SU-DHL-6 (cell line): ENCODE data around the gene RPS27L.

Experiments used
- H2AFZ ChIP-seq: fragments of 200-600 bp; sonication (generic); 2 replicates; pipeline ENCODE4 v1.6.1; 2014; ENCODE audit warnings: low read depth, mild to moderate bottlenecking, moderate library complexity, mixed read lengths, antibody characterized with exemption, low read length; ENCODE audit not compliant: severe bottlenecking
- H3F3A ChIP-seq: fragments of 200-600 bp; shearing (Covaris generic); 2 replicates; pipeline ENCODE4 v1.6.0; 2016; ENCODE audit warnings: antibody characterized with exemption, mild to moderate bottlenecking; ENCODE audit not compliant: insufficient read depth
- H3K27ac ChIP-seq: fragments of 200-600 bp; sonication (generic); 2 replicates; pipeline ENCODE4 v1.5.1; 2016; ENCODE audit warnings: low read depth, mild to moderate bottlenecking, low read length, moderate library complexity, mixed read lengths
- H3K27me3 ChIP-seq: fragments of 200-600 bp; sonication (generic), shearing (Covaris generic); 2 replicates; pipeline ENCODE4 v1.6.0; 2014; ENCODE audit warnings: mild to moderate bottlenecking, low read length
- H3K36me3 ChIP-seq: fragments of 200-600 bp; sonication (generic); 2 replicates; pipeline ENCODE4 v1.6.1; 2014; ENCODE audit warnings: mild to moderate bottlenecking, low read length, mixed read lengths
- H3K4me2 ChIP-seq: fragments of 300-600, 200-600 bp; shearing (Covaris generic), sonication (generic); 2 replicates; pipeline ENCODE4 v1.6.0; 2014; ENCODE audit warnings: low read length, low read depth, mild to moderate bottlenecking; ENCODE audit not compliant: poor library complexity, severe bottlenecking
- H3K4me3 ChIP-seq: fragments of 200-600 bp; sonication (generic); 2 replicates; pipeline ENCODE4 v1.5.1; 2014; ENCODE audit warnings: antibody characterized with exemption, low read length, mild to moderate bottlenecking, mixed read lengths; ENCODE audit not compliant: insufficient read depth, poor library complexity, severe bottlenecking
- H3K79me2 ChIP-seq: fragments of 200-600 bp; sonication (generic); 2 replicates; pipeline ENCODE4 v1.6.1; 2014; ENCODE audit warnings: mild to moderate bottlenecking, low read length, moderate library complexity; ENCODE audit not compliant: insufficient read depth
- H3K9ac ChIP-seq: fragments of 200-600 bp; sonication (generic); 2 replicates; pipeline ENCODE4 v1.7.0; 2014; ENCODE audit warnings: mild to moderate bottlenecking, low read length
- H3K9me2 ChIP-seq: fragments of 200-600 bp; sonication (generic); replicated peaks from 2 replicates; pipeline ENCODE4 v1.6.1; 2014; ENCODE audit warnings: low read length; ENCODE audit not compliant: insufficient read depth
- H3K9me3 ChIP-seq: fragments of 200-600 bp; sonication (generic); 2 replicates; pipeline ENCODE4 v1.6.1; 2014; ENCODE audit warnings: low read length, mixed read lengths; ENCODE audit not compliant: insufficient read depth
- H4K20me1 ChIP-seq: fragments of 200-600 bp; sonication (generic); 2 replicates; pipeline ENCODE4 v1.6.1; 2014; ENCODE audit warnings: low read depth, mild to moderate bottlenecking, antibody characterized with exemption, low read length, moderate library complexity, mixed read lengths
- EZH2phosphoT487 ChIP-seq: fragments of 200-600 bp; sonication (generic), shearing (Covaris generic); conservative IDR thresholded peaks from 2 replicates; pipeline ENCODE4 v1.6.1; 2018; ENCODE audit warnings: mild to moderate bottlenecking, antibody characterized with exemption, low read length, moderate library complexity, mixed read lengths
- TF ChIP-seq, protein P1 (sequence below): fragments of 200-600 bp; sonication (generic); IDR thresholded peaks from one replicate; pipeline ENCODE4 v1.5.1; 2017; ENCODE audit warnings: antibody characterized with exemption, mild to moderate bottlenecking, low read length, moderate library complexity; ENCODE audit not compliant: insufficient read depth, poor library complexity, severe bottlenecking

The RPS27L gene

GRCh38 chr15:63163217-63163616 lies 5.9 kb upstream of the RPS27L start:
- no peak overlapping the region for H3K27ac ChIP-seq
- H3F3A ChIP-seq = no peaks in the 10 kb centered on the region; the same call in 1 of the 2 replicates
- no peaks in the 10 kb centered on the region for H3K27me3 ChIP-seq
- no peaks in the 10 kb centered on the region for H3K36me3 ChIP-seq
- H3K9me3 ChIP-seq = no peaks in the 10 kb centered on the region
- no peak overlapping the region for H3K4me3 ChIP-seq
- H3K9ac ChIP-seq = no peak overlapping the region
- H2AFZ ChIP-seq = no peak overlapping the region
- H3K79me2 ChIP-seq = no peaks in the 10 kb centered on the region
- H3K4me2 ChIP-seq = no peak overlapping the region
- TF ChIP-seq, protein P1, sequence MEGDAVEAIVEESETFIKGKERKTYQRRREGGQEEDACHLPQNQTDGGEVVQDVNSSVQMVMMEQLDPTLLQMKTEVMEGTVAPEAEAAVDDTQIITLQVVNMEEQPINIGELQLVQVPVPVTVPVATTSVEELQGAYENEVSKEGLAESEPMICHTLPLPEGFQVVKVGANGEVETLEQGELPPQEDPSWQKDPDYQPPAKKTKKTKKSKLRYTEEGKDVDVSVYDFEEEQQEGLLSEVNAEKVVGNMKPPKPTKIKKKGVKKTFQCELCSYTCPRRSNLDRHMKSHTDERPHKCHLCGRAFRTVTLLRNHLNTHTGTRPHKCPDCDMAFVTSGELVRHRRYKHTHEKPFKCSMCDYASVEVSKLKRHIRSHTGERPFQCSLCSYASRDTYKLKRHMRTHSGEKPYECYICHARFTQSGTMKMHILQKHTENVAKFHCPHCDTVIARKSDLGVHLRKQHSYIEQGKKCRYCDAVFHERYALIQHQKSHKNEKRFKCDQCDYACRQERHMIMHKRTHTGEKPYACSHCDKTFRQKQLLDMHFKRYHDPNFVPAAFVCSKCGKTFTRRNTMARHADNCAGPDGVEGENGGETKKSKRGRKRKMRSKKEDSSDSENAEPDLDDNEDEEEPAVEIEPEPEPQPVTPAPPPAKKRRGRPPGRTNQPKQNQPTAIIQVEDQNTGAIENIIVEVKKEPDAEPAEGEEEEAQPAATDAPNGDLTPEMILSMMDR = no peak
- no peak for TF ChIP-seq EZH2phosphoT487
- no peaks in the 10 kb centered on the region for H3K9me2 ChIP-seq
- H4K20me1 ChIP-seq = no peaks in the 10 kb centered on the region

- Histone ChIP-seq H3K79me2 (0 out of 2 replicates have a peak, but pooled peaks cover 7% of the 10 kb centered on the region), H3K9me3 (no peaks in the 10 kb centered on the region), H3K9me2 (no peaks in the 10 kb centered on the region), H3K4me3 (no peak overlapping the region), H3F3A (peaks cover under 1% of the 10 kb centered on the region; the same call in 1 of the 2 replicates), H3K4me2 (no peak overlapping the region), H4K20me1 (no peaks in the 10 kb centered on the region), H2AFZ (no peak overlapping the region), H3K27me3 (no peaks in the 10 kb centered on the region), H3K9ac (no peak overlapping the region), H3K27ac (no peak overlapping the region), H3K36me3 (no peaks in the 10 kb centered on the region)
- TF ChIP-seq, protein P1 = no peak
- no peak for TF ChIP-seq EZH2phosphoT487
These were observed 3.4 kb upstream of the RPS27L start for GRCh38 chr15:63160638-63161037.

DNA sequence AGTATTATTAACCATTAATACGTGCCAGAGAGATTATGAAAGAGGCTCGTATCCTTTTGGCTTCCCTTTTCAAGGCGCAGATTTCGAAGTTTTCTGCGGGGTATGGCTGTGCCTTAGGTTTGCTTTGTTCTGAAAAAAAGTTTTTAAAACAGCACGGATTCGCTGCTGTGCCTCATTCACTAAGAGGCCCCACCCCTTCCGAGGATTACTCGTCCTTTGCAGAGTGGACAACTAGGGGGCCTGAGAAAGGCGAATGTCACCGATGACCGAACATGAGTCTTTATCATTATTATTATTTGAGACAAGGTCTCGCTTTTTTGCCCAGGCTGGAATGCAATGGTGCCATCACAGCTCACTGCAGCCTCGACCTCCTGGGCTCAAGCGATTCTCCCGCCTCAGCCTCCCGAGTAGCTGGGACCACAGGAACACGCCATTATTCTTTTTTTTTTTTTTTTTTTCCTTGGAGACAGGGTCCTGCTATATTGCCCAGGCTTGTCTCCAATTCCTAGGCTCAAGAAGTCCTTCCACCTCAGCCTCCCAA lies 684 bp upstream of the RPS27L start:
- no peak for TF ChIP-seq EZH2phosphoT487
- TF ChIP-seq, protein P1 = no peak
- H3K4me2 ChIP-seq = peak overlapping the region; percentile 71
- H3K9ac ChIP-seq = peak overlapping the region; percentile 74
- H3F3A ChIP-seq = peaks cover 3% of the 10 kb centered on the region; the same call in 1 of the 2 replicates
- 0 out of 2 replicates have a peak, but pooled peaks cover 3% of the 10 kb centered on the region for H3K36me3 ChIP-seq
- peak overlapping the region; percentile 75 for H3K27ac ChIP-seq
- H3K79me2 ChIP-seq = 0 out of 2 replicates have a peak, but pooled peaks cover 7% of the 10 kb centered on the region
- H4K20me1 ChIP-seq = no peaks in the 10 kb centered on the region
- peak overlapping the region; percentile 79 for H3K4me3 ChIP-seq
- H2AFZ ChIP-seq = peak overlapping the region; percentile 95
- no peaks in the 10 kb centered on the region for H3K9me2 ChIP-seq
- H3K27me3 ChIP-seq = no peaks in the 10 kb centered on the region
- no peaks in the 10 kb centered on the region for H3K9me3 ChIP-seq
